HepG2 (cell line): ENCODE results near the gene CES3. TPM values are rescaled to one million over a fixed set of nuclear protein-coding genes. Genes with fewer than 3 reads are reported as not detected.

Experiments used
- FIP1L1 ChIP-seq: fragments of 200-400 bp; formaldehyde crosslinking; IDR thresholded peaks from 2 replicates; pipeline ENCODE4 v1.6.1; 2018; ENCODE audit warnings: low read depth, mild to moderate bottlenecking, low read length, moderate library complexity, borderline replicate concordance; ENCODE audit not compliant: insufficient read depth
- FOXP1 ChIP-seq, 2 experiments: fragments of 450-650 bp in 1 of 2; IDR thresholded peaks; 2 replicates each; pipeline ENCODE4 v1.6.1; 2017 to 2018; ENCODE audit warnings: antibody characterized with exemption in 1 of 2
- GPBP1L1 ChIP-seq: sonication (generic); formaldehyde crosslinking; IDR thresholded peaks from 2 replicates; pipeline ENCODE4 v1.5.0; 2020; ENCODE audit warnings: mild to moderate bottlenecking, missing genetic modification reagents
- HINFP ChIP-seq: sonication (generic); formaldehyde crosslinking; IDR thresholded peaks from 2 replicates; pipeline ENCODE4 v1.4.0; 2020; ENCODE audit warnings: low read depth, mild to moderate bottlenecking, missing genetic modification reagents
- IKZF5 ChIP-seq: IDR thresholded peaks from 2 replicates; pipeline ENCODE4 v1.6.1; 2018; ENCODE audit warnings: missing genetic modification reagents, mild to moderate bottlenecking, missing compliant biosample characterization
- NKX3-1 ChIP-seq: sonication (generic); formaldehyde crosslinking; IDR thresholded peaks from 2 replicates; pipeline ENCODE4 v1.5.0; 2020; ENCODE audit warnings: missing genetic modification reagents
- NR2F2 ChIP-seq: IDR thresholded peaks from 2 replicates; pipeline ENCODE4 v1.6.1; 2012; ENCODE audit warnings: low read depth, inconsistent platforms, borderline replicate concordance
- RBFOX2 ChIP-seq: fragments of 200-400 bp; formaldehyde crosslinking; IDR thresholded peaks from 2 replicates; pipeline ENCODE4 v1.6.1; 2017; ENCODE audit warnings: low read depth, mild to moderate bottlenecking, low read length
- REPIN1 ChIP-seq: sonication (generic); formaldehyde crosslinking; IDR thresholded peaks from 2 replicates; pipeline ENCODE4 v1.8.0; 2022; ENCODE audit warnings: missing genetic modification reagents, low read depth, mild to moderate bottlenecking, borderline replicate concordance
- SRSF4 ChIP-seq: fragments of 200-400 bp; formaldehyde crosslinking; IDR thresholded peaks from one replicate; pipeline ENCODE4 v1.6.1; 2018; ENCODE audit warnings: mild to moderate bottlenecking, low read depth, low read length, moderate library complexity; ENCODE audit not compliant: poor library complexity, severe bottlenecking
- TOE1 ChIP-seq: sonication (generic); formaldehyde crosslinking; IDR thresholded peaks from 2 replicates; pipeline ENCODE4 v1.4.0; 2020; ENCODE audit warnings: mild to moderate bottlenecking, missing genetic modification reagents
- ZBTB44 ChIP-seq: sonication (generic); formaldehyde crosslinking; IDR thresholded peaks from 2 replicates; pipeline ENCODE4 v1.4.0; 2020; ENCODE audit warnings: missing genetic modification reagents
- ZEB1 ChIP-seq: IDR thresholded peaks from 2 replicates; pipeline ENCODE4 v1.6.1; 2012; ENCODE audit warnings: mild to moderate bottlenecking, low read depth, inconsistent platforms; ENCODE audit not compliant: insufficient replicate concordance
- ZFP41 ChIP-seq: sonication (generic); formaldehyde crosslinking; IDR thresholded peaks from 2 replicates; pipeline ENCODE4 v1.4.0; 2020; ENCODE audit warnings: mild to moderate bottlenecking, missing genetic modification reagents, borderline replicate concordance
- ZNF382 ChIP-seq: sonication (generic); formaldehyde crosslinking; IDR thresholded peaks from 2 replicates; pipeline ENCODE4 v1.5.0; 2020; ENCODE audit warnings: missing genetic modification reagents, mild to moderate bottlenecking, borderline replicate concordance
- ZNF563 ChIP-seq: sonication (generic); formaldehyde crosslinking; IDR thresholded peaks from 2 replicates; pipeline ENCODE4 v1.8.0; 2022; ENCODE audit warnings: mild to moderate bottlenecking, moderate library complexity, missing genetic modification reagents
- ZNF788 ChIP-seq: sonication (generic); formaldehyde crosslinking; IDR thresholded peaks from 2 replicates; pipeline ENCODE4 v1.5.0; 2020; ENCODE audit warnings: mild to moderate bottlenecking, missing genetic modification reagents, borderline replicate concordance
- ZNF850 ChIP-seq: sonication (generic); formaldehyde crosslinking; conservative IDR thresholded peaks from 2 replicates; pipeline ENCODE4 v1.9.0; 2021; ENCODE audit warnings: mild to moderate bottlenecking, missing genetic modification reagents
- ZNF891 ChIP-seq: sonication (generic); formaldehyde crosslinking; IDR thresholded peaks from 2 replicates; pipeline ENCODE4 v1.5.0; 2020; ENCODE audit warnings: mild to moderate bottlenecking, missing genetic modification reagents
- polyA plus RNA-seq, 8 experiments: library from polyadenylated mRNA; depleted of rRNA in 3 of 8; stranded (reverse) in 7 of 8; unstranded in 1 of 8; fragments of >200 nt; fragmentation: Illumina TruSeq in 4 of 8; extraction: Trizol in 4 of 8; gene quantifications; 2 replicates each; pipeline versions ENCODE4 v1.2.1 to v1.2.3, GENCODE V29; 2011 to 2016; ENCODE audit warnings: low read depth in 4 of 8, missing spikeins in 1 of 8, mixed read lengths in 1 of 8; ENCODE audit not compliant: insufficient read depth in 1 of 8
- total RNA-seq, 5 experiments: library from RNA; depleted of rRNA; stranded (reverse); fragments of >200 nt; fragmentation: Illumina TruSeq; extraction: Trizol; gene quantifications; 2 replicates each; pipeline ENCODE4 v1.2.3, GENCODE V29; 2016; ENCODE audit warnings: low read depth in 1 of 5
- TF ChIP-seq, protein P1 (sequence below): sonication (generic); formaldehyde crosslinking; IDR thresholded peaks from 2 replicates; pipeline ENCODE4 v1.9.0; 2022; ENCODE audit warnings: low read depth, missing genetic modification reagents

Gene CES3
- total and polyA plus RNA-seq, 2 of the 13 experiments (the other 11 are each of a cell fraction or from before 2014, with no cell fraction given), result 6.6 to 17.4 TPM

GRCh38 chr16:66918803-66919568, 42.1 kb upstream of the CES3 start, which contains the start of gene CDH16 (continued):
- no peak for TF ChIP-seq ZNF891
- TF ChIP-seq TOE1 (CRISPR knock-in tag), result no peak
- no peak for TF ChIP-seq ZFP41
- no peak for TF ChIP-seq ZNF382 (CRISPR knock-in tag)
- no peak for TF ChIP-seq FOXP1 (IDR thresholded peaks at IDR 0.05)
- TF ChIP-seq FOXP1 (CRISPR knock-in tag; IDR thresholded peaks at IDR 0.05), result no peak
- TF ChIP-seq HINFP (CRISPR knock-in tag), result no peak
- no peak for TF ChIP-seq IKZF5 (CRISPR knock-in tag)
- TF ChIP-seq, protein P1, sequence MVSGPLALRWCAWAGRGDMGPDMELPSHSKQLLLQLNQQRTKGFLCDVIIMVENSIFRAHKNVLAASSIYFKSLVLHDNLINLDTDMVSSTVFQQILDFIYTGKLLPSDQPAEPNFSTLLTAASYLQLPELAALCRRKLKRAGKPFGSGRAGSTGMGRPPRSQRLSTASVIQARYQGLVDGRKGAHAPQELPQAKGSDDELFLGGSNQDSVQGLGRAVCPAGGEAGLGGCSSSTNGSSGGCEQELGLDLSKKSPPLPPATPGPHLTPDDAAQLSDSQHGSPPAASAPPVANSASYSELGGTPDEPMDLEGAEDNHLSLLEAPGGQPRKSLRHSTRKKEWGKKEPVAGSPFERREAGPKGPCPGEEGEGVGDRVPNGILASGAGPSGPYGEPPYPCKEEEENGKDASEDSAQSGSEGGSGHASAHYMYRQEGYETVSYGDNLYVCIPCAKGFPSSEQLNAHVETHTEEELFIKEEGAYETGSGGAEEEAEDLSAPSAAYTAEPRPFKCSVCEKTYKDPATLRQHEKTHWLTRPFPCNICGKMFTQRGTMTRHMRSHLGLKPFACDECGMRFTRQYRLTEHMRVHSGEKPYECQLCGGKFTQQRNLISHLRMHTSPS (CRISPR knock-in tag), result no peak
- no peak for TF ChIP-seq ZBTB44 (CRISPR knock-in tag)
- no peak for TF ChIP-seq NR2F2
- TF ChIP-seq SRSF4, result no peak
- no peak for TF ChIP-seq ZNF563 (CRISPR knock-in tag)
- no peak for TF ChIP-seq NKX3-1 (CRISPR knock-in tag)
- 0 out of 2 replicates have a peak, but pooled peaks have one; percentile 15 for TF ChIP-seq ZNF788 (CRISPR knock-in tag)
- TF ChIP-seq REPIN1, result no peak
- no peak for TF ChIP-seq GPBP1L1 (CRISPR knock-in tag)
- no peak for TF ChIP-seq ZEB1
- no peak for TF ChIP-seq RBFOX2
- no peak for TF ChIP-seq ZNF850 (CRISPR knock-in tag)
- TF ChIP-seq FIP1L1, result no peak
